HCT116 (cell line): ENCODE results near the gene FCSK. TPM values are rescaled to one million over a fixed set of nuclear protein-coding genes. Genes with fewer than 3 reads are reported as not detected.

Source experiments
- ATAC-seq: fragments of 200-7000 bp; cut with Tn5 transposase; 2 replicates; pipeline ENCODE4 v1.9.1; 2020; ENCODE audit warnings: mild to moderate bottlenecking, moderate library complexity
- BruUV-seq: library from RNA; stranded (reverse); fragments of 400-500 nt; replicated peaks from 2 replicates; lab custom pipeline; 2021; lab: Mats Ljungman, UMichigan
- CTCF ChIA-PET: fragments of 300-600 bp; sonication (Branson Sonifier 250); formaldehyde crosslinking; loops from one replicate; lab custom pipeline; 2021; ENCODE audit warnings: antibody characterized with exemption; lab: Charles Lee
- POLR2A ChIA-PET: fragments of 300-600, 350-600 bp; sonication (Branson Sonifier 250); formaldehyde crosslinking; loops from one replicate; lab custom pipeline; 2021; ENCODE audit warnings: antibody characterized with exemption; lab: Charles Lee
- RAD21 ChIA-PET, 2 experiments: fragments of 300-600 bp; sonication (Branson Sonifier 250); formaldehyde crosslinking; loops; one replicate each; lab custom pipeline; 2023; ENCODE audit warnings: low total read pairs in 2 of 2; ENCODE audit not compliant: uncharacterized antibody in 2 of 2, unreplicated experiment in 2 of 2, low non-redundant PET in 1 of 2; lab: Charles Lee
- DNase-seq: peaks from one replicate; pipeline ENCODE4 v3.0.0-alpha.2; 2010; ENCODE audit warnings: low read depth, low spot score
- H2AFZ ChIP-seq: fragments of 200-600 bp; shearing (Covaris generic), sonication (generic); 2 replicates; pipeline ENCODE4 v1.6.1; 2017; ENCODE audit warnings: low read depth, mixed run types, mixed read lengths, antibody characterized with exemption, low read length; ENCODE audit not compliant: poor library complexity, severe bottlenecking
- H3K27ac ChIP-seq: 2 replicates; pipeline ENCODE4 v1.5.1; 2012; ENCODE audit warnings: low read depth, low read length
- H3K27me3 ChIP-seq: fragments of 200-600 bp; sonication (generic); 2 replicates; pipeline ENCODE4 v1.6.1; 2016; ENCODE audit warnings: mixed run types, low read length, mixed read lengths; ENCODE audit not compliant: insufficient read depth
- H3K36me3 ChIP-seq, 2 experiments: fragments of 200-500 bp in 1 of 2; fragments of 200-600 bp in 1 of 2; sonication (Bioruptor generic) in 1 of 2; sonication (generic) in 1 of 2; 2 replicates each; pipeline versions ENCODE4 v1.5.1 to v1.6.1; 2014 to 2016; ENCODE audit warnings: low read length in 2 of 2, inconsistent platforms in 1 of 2, mixed read lengths in 1 of 2, mixed run types in 1 of 2; ENCODE audit not compliant: insufficient read depth in 2 of 2, control insufficient read depth in 1 of 2
- H3K4me1 ChIP-seq, 2 experiments: fragments of 200-600 bp in 1 of 2; sonication (generic) in 1 of 2; 2 replicates each; pipeline versions ENCODE4 v1.5.1 to v1.6.1; 2012 to 2017; ENCODE audit warnings: low read length in 2 of 2, inconsistent platforms in 1 of 2, mild to moderate bottlenecking in 1 of 2, mixed read lengths in 1 of 2, mixed run types in 1 of 2, moderate library complexity in 1 of 2; ENCODE audit not compliant: insufficient read depth in 2 of 2, control insufficient read depth in 1 of 2
- H3K4me2 ChIP-seq: fragments of 200-600 bp; sonication (generic); 2 replicates; pipeline ENCODE4 v1.6.1; 2017; ENCODE audit warnings: mixed run types, low read length, mixed read lengths
- H3K4me3 ChIP-seq, 2 experiments: fragments of 200-600 bp in 1 of 2; sonication (generic) in 1 of 2; replicated peaks in 1 of 2; 2 replicates each; pipeline ENCODE4 v1.5.1; 2011 to 2016; ENCODE audit warnings: low read length in 2 of 2, control low read depth in 1 of 2, low read depth in 1 of 2, mild to moderate bottlenecking in 1 of 2, mixed read lengths in 1 of 2, mixed run types in 1 of 2
- H3K79me2 ChIP-seq: fragments of 200-600 bp; sonication (generic); 2 replicates; pipeline ENCODE4 v1.6.1; 2017; ENCODE audit warnings: mild to moderate bottlenecking, mixed run types, low read length, moderate library complexity, mixed read lengths; ENCODE audit not compliant: insufficient read depth
- H3K9ac ChIP-seq: fragments of 200-600 bp; sonication (generic); 2 replicates; pipeline ENCODE4 v1.6.1; 2016; ENCODE audit warnings: low read length, mixed read lengths
- H3K9me2 ChIP-seq: fragments of 200-600 bp; sonication (generic), shearing (Covaris generic); 2 replicates; pipeline ENCODE4 v1.6.1; 2017; ENCODE audit warnings: mixed run types, mild to moderate bottlenecking, moderate library complexity; ENCODE audit not compliant: insufficient read depth
- H3K9me3 ChIP-seq, 2 experiments: fragments of 200-500 bp in 1 of 2; fragments of 200-600 bp in 1 of 2; sonication (Bioruptor generic) in 1 of 2; sonication (generic) in 1 of 2; 2 replicates each; pipeline ENCODE4 v1.6.1; 2014 to 2017; ENCODE audit warnings: low read length in 2 of 2, mixed read lengths in 2 of 2, inconsistent platforms in 1 of 2, low read depth in 1 of 2, mild to moderate bottlenecking in 1 of 2, mixed run types in 1 of 2, moderate library complexity in 1 of 2; ENCODE audit not compliant: control insufficient read depth in 1 of 2, insufficient read depth in 1 of 2
- H4K20me1 ChIP-seq: fragments of 200-600 bp; sonication (generic), shearing (Covaris generic); 2 replicates; pipeline ENCODE4 v1.6.1; 2017; ENCODE audit warnings: mixed run types, mild to moderate bottlenecking, moderate library complexity; ENCODE audit not compliant: insufficient read depth
- ATF3 ChIP-seq: IDR thresholded peaks from 2 replicates; pipeline ENCODE4 v1.6.1; 2012
- CBX3 ChIP-seq: IDR thresholded peaks from 2 replicates; pipeline ENCODE4 v1.6.1; 2012; ENCODE audit warnings: low read depth
- CEBPB ChIP-seq: IDR thresholded peaks from 2 replicates; pipeline ENCODE4 v1.6.1; 2012; ENCODE audit warnings: low read depth
- EGR1 ChIP-seq: IDR thresholded peaks from 2 replicates; pipeline ENCODE4 v1.6.1; 2012; ENCODE audit warnings: low read depth
- ELF1 ChIP-seq: IDR thresholded peaks from 2 replicates; pipeline ENCODE4 v1.6.1; 2012; ENCODE audit warnings: low read depth, borderline replicate concordance
- EZH2 ChIP-seq: fragments of 200-600 bp; sonication (generic); IDR thresholded peaks from 2 replicates; pipeline ENCODE4 v1.6.1; 2017; ENCODE audit warnings: antibody characterized with exemption, mixed run types
- EZH2phosphoT487 ChIP-seq: fragments of 200-600 bp; IDR thresholded peaks from 2 replicates; pipeline ENCODE4 v1.6.1; 2018; ENCODE audit warnings: antibody characterized with exemption, borderline replicate concordance
- FOSL1 ChIP-seq: IDR thresholded peaks from 2 replicates; pipeline ENCODE4 v1.6.1; 2012; ENCODE audit warnings: low read depth
- JUND ChIP-seq: IDR thresholded peaks from 2 replicates; pipeline ENCODE4 v1.6.1; 2012
- RAD21 ChIP-seq: IDR thresholded peaks from 2 replicates; pipeline ENCODE4 v1.6.1; 2012; ENCODE audit warnings: low read depth, mild to moderate bottlenecking
- SIN3A ChIP-seq: IDR thresholded peaks from 2 replicates; pipeline ENCODE4 v1.6.1; 2012; ENCODE audit warnings: low read depth
- SP1 ChIP-seq: IDR thresholded peaks from 2 replicates; pipeline ENCODE4 v1.6.1; 2012; ENCODE audit warnings: low read depth
- SRF ChIP-seq: IDR thresholded peaks from 2 replicates; pipeline ENCODE4 v1.6.1; 2012; ENCODE audit warnings: low read depth
- YY1 ChIP-seq: IDR thresholded peaks from 2 replicates; pipeline ENCODE4 v1.6.1; 2011; ENCODE audit warnings: low read length, low read depth, moderate library complexity, mild to moderate bottlenecking; ENCODE audit not compliant: insufficient replicate concordance; ENCODE audit errors: extremely low read depth
- ZBTB33 ChIP-seq: IDR thresholded peaks from 2 replicates; pipeline ENCODE4 v1.6.1; 2011; ENCODE audit warnings: mild to moderate bottlenecking, low read length, moderate library complexity; ENCODE audit not compliant: insufficient replicate concordance; ENCODE audit errors: extremely low read depth
- ZNF274 ChIP-seq: fragments of 200-500 bp; sonication (Bioruptor generic); IDR thresholded peaks from 2 replicates; pipeline ENCODE4 v1.6.1; 2014; ENCODE audit warnings: mild to moderate bottlenecking, low read depth, low read length, inconsistent platforms
- intact Hi-C: fragments of 100-400 bp; cut with micrococcal nuclease; formaldehyde crosslinking; loops from 2 replicates; pipeline ENCODE4 v1.10.0; 2022
- total RNA-seq: library from RNA; stranded (reverse); gene quantifications from one replicate; pipeline ENCODE4 v1.2.1, GENCODE V29; 2021; ENCODE audit not compliant: unreplicated experiment
- TF ChIP-seq, protein P1 (sequence below), 3 experiments: fragments of 200-600 bp in 1 of 3; sonication (generic) in 1 of 3; IDR thresholded peaks in 2 of 3; conservative IDR thresholded peaks in 1 of 3; 2 replicates each; pipeline ENCODE4 v1.5.1; 2012 to 2017; ENCODE audit warnings: low read depth in 2 of 3, low read length in 2 of 3, antibody characterized with exemption in 1 of 3, borderline replicate concordance in 1 of 3, control low read depth in 1 of 3, mild to moderate bottlenecking in 1 of 3, mixed read lengths in 1 of 3, mixed run types in 1 of 3, moderate library complexity in 1 of 3; ENCODE audit not compliant: insufficient read depth in 1 of 3
- TF ChIP-seq, protein P2 (sequence below): IDR thresholded peaks from 2 replicates; pipeline ENCODE4 v1.6.1; 2012
- TF ChIP-seq, protein P3 (sequence below): IDR thresholded peaks from 2 replicates; pipeline ENCODE4 v1.6.1; 2012; ENCODE audit warnings: low read depth

The FCSK gene
- total RNA-seq, 1 experiment from 2014 or later, result 17.1 TPM

DNA sequence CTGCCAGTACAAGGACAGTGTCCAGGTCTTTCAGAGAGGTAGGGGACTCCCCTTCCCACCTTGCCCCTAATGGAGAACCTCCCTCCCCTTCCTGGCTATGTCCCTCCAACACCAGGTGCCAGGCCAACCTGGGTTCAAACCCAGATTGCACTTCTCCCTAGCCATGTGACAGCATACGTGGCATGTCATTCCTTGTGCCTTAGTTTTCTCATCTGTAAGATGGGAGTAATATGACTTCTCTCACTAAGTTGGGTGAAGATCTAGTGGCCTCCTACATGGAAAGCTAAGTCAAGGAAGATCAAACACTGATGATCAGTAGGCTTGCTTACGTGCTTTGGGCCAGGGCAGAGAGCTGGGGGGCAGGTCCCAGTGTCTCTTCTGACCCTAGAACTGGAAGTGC lies 8.8 kb downstream of the FCSK start:
- POLR2A ChIA-PET, result no interaction called here
- Histone ChIP-seq H3K9me2 (no peaks in the 10 kb centered on the region), H3K36me3 (no peaks in the 10 kb centered on the region), H3K27ac (no peak overlapping the region), H3K4me3 (no peak overlapping the region), H3K79me2 (no peaks in the 10 kb centered on the region), H2AFZ (no peak overlapping the region), H3K9me3 (no peaks in the 10 kb centered on the region), H4K20me1 (no peaks in the 10 kb centered on the region), H3K4me2 (no peak overlapping the region), H3K9ac (no peak overlapping the region), H3K27me3 (no peaks in the 10 kb centered on the region), H3K4me1 (no peaks in the 10 kb centered on the region)
- BruUV-seq, result no TSS peak
- RAD21 ChIA-PET, result no interaction called here
- CTCF ChIA-PET, result no interaction called here
- DNase-seq, result no peak
- TF ChIP-seq, protein P1, sequence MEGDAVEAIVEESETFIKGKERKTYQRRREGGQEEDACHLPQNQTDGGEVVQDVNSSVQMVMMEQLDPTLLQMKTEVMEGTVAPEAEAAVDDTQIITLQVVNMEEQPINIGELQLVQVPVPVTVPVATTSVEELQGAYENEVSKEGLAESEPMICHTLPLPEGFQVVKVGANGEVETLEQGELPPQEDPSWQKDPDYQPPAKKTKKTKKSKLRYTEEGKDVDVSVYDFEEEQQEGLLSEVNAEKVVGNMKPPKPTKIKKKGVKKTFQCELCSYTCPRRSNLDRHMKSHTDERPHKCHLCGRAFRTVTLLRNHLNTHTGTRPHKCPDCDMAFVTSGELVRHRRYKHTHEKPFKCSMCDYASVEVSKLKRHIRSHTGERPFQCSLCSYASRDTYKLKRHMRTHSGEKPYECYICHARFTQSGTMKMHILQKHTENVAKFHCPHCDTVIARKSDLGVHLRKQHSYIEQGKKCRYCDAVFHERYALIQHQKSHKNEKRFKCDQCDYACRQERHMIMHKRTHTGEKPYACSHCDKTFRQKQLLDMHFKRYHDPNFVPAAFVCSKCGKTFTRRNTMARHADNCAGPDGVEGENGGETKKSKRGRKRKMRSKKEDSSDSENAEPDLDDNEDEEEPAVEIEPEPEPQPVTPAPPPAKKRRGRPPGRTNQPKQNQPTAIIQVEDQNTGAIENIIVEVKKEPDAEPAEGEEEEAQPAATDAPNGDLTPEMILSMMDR (IDR thresholded peaks at IDR 0.05 in 2 of 3, conservative IDR thresholded peaks at IDR 0.05 in 1 of 3; ENCODE audit: borderline replicate concordance in 1 of 3, insufficient read depth in 1 of 3, low read depth in 2 of 3, low read length in 2 of 3), result no peak
- TF ChIP-seq FOSL1, result no peak
- no peak for TF ChIP-seq EZH2
- TF ChIP-seq RAD21, result no peak
- TF ChIP-seq, protein P2, sequence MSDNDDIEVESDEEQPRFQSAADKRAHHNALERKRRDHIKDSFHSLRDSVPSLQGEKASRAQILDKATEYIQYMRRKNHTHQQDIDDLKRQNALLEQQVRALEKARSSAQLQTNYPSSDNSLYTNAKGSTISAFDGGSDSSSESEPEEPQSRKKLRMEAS, result no peak
- TF ChIP-seq, protein P3, sequence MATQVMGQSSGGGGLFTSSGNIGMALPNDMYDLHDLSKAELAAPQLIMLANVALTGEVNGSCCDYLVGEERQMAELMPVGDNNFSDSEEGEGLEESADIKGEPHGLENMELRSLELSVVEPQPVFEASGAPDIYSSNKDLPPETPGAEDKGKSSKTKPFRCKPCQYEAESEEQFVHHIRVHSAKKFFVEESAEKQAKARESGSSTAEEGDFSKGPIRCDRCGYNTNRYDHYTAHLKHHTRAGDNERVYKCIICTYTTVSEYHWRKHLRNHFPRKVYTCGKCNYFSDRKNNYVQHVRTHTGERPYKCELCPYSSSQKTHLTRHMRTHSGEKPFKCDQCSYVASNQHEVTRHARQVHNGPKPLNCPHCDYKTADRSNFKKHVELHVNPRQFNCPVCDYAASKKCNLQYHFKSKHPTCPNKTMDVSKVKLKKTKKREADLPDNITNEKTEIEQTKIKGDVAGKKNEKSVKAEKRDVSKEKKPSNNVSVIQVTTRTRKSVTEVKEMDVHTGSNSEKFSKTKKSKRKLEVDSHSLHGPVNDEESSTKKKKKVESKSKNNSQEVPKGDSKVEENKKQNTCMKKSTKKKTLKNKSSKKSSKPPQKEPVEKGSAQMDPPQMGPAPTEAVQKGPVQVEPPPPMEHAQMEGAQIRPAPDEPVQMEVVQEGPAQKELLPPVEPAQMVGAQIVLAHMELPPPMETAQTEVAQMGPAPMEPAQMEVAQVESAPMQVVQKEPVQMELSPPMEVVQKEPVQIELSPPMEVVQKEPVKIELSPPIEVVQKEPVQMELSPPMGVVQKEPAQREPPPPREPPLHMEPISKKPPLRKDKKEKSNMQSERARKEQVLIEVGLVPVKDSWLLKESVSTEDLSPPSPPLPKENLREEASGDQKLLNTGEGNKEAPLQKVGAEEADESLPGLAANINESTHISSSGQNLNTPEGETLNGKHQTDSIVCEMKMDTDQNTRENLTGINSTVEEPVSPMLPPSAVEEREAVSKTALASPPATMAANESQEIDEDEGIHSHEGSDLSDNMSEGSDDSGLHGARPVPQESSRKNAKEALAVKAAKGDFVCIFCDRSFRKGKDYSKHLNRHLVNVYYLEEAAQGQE, result no peak
- no peak for TF ChIP-seq ATF3
- TF ChIP-seq JUND, result no peak
- no peak for TF ChIP-seq ZNF274
- no peak for TF ChIP-seq ELF1
- TF ChIP-seq ZBTB33, result no peak
- no peak for TF ChIP-seq YY1
- TF ChIP-seq SP1, result no peak
- TF ChIP-seq CEBPB, result no peak
- TF ChIP-seq EGR1, result no peak
- TF ChIP-seq SIN3A, result no peak
- no peak for TF ChIP-seq CBX3
- TF ChIP-seq EZH2phosphoT487, result no peak
- no peak for TF ChIP-seq SRF
- ATAC-seq, result no peak
- intact Hi-C loops, result no loop called here
